ENCODE results near the gene SLC2A13.

DNA sequence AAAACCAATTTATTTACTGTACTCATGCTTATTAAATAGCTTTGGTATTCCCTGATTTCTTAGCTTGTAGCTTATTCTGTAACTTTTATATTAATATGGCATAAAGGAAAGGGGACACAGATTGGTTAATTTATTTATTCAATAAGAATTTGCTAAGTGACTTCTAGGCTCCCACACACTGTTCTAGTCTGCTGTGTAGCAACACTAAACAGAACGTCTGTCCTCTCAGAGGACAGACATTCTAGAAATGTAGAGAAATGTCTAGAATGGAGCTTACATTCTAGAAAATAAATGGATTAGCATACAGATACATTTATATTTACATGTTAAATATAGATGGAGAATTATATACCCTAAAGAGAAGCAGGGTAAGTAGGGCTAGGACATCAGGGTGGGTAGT is 301.4 kb downstream of the SLC2A13 start:
- TF ChIP-seq, protein P1, sequence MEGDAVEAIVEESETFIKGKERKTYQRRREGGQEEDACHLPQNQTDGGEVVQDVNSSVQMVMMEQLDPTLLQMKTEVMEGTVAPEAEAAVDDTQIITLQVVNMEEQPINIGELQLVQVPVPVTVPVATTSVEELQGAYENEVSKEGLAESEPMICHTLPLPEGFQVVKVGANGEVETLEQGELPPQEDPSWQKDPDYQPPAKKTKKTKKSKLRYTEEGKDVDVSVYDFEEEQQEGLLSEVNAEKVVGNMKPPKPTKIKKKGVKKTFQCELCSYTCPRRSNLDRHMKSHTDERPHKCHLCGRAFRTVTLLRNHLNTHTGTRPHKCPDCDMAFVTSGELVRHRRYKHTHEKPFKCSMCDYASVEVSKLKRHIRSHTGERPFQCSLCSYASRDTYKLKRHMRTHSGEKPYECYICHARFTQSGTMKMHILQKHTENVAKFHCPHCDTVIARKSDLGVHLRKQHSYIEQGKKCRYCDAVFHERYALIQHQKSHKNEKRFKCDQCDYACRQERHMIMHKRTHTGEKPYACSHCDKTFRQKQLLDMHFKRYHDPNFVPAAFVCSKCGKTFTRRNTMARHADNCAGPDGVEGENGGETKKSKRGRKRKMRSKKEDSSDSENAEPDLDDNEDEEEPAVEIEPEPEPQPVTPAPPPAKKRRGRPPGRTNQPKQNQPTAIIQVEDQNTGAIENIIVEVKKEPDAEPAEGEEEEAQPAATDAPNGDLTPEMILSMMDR (IDR thresholded peaks at IDR 0.05 in 8 of 11, conservative IDR thresholded peaks at IDR 0.05 in 3 of 11), result no peak
- no peak for TF ChIP-seq POLR2A (IDR thresholded peaks at IDR 0.05)
